Activated CD4-positive, alpha-beta T cell treated with anti-CD3 and anti-CD28 coated beads, Interleukin-2, amount 50 U/mL, for 48 hours (primary cell): ENCODE measurements around the gene SLC26A6.

Source experiments
- DNase-seq, 2 experiments: peaks; one replicate each; pipeline ENCODE4 v3.0.0-alpha.2; 2020

SLC26A6 gene, protein sequence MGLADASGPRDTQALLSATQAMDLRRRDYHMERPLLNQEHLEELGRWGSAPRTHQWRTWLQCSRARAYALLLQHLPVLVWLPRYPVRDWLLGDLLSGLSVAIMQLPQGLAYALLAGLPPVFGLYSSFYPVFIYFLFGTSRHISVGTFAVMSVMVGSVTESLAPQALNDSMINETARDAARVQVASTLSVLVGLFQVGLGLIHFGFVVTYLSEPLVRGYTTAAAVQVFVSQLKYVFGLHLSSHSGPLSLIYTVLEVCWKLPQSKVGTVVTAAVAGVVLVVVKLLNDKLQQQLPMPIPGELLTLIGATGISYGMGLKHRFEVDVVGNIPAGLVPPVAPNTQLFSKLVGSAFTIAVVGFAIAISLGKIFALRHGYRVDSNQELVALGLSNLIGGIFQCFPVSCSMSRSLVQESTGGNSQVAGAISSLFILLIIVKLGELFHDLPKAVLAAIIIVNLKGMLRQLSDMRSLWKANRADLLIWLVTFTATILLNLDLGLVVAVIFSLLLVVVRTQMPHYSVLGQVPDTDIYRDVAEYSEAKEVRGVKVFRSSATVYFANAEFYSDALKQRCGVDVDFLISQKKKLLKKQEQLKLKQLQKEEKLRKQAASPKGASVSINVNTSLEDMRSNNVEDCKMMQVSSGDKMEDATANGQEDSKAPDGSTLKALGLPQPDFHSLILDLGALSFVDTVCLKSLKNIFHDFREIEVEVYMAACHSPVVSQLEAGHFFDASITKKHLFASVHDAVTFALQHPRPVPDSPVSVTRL

GRCh38 chr3:48635222-48636021, at the start of gene SLC26A6:
TSS of gene SLC26A6 (minus strand) at chr3:48635461. CDS start at chr3:48635393, 68 bp downstream.
- peak; percentile 97 for DNase-seq

- no peak for DNase-seq
These were observed 49.4 kb upstream of the SLC26A6 start for GRCh38 chr3:48684480-48685143.

DNA sequence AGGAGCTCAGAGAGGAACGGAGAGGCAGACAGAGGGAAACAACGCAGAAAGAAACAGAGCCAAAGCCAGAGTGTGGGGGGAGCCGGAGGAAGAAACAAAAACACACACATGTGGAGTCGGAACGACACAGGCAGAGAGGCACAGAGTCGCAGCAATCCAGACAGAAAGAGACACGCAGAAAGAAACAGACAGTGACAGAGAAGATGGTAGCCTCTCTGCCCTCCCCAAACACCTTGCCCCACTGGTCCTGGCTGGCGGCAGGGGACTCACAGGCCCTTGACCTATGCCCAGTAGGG, 48.7 kb upstream of the SLC26A6 start:
- no peak for DNase-seq

GRCh38 chr3:48682786-48683185, 47.5 kb upstream of the SLC26A6 start:
- no peak for DNase-seq

- no peak for DNase-seq
These were observed 46.8 kb upstream of the SLC26A6 start for GRCh38 chr3:48681974-48682610.

GRCh38 chr3:48681541-48681880, 46.2 kb upstream of the SLC26A6 start:
- DNase-seq: no peak

DNA sequence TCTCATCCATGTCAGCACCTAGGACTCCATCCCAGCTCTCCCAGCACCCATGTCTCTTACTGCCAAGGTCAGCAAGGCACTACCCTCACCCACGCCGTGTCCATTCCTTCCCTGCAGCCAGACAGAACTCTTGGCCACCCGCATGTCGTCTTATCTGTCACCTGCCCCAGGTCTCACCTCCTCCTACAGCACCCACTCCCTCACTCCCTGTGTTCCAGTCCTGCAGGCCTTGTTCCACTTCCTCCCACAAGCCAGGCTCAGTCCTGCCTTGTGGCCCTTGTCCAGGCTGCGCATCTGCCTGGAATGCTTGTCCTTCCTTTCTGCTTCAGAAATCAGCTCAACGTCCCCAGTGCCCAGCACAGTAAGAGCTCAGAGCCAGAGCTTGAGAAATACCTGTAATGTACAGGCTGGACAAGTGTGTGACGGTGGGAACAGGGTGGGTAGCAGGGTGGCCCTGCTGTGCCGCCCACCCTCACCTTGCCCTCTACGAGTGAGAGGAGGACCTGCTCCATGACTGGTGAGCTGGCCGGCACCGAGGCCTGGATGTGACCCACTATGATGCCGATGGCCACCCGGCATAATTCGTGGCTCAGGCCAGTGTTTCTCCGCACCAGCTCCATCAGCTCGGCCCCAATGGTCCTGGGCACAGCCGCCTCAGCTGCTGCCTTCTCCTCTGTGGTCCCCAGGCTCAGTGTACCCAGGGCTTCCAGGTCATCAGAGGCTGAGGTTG, 45.7 kb upstream of the SLC26A6 start:
- DNase-seq: no peak

GRCh38 chr3:48679411-48680391, 44.4 kb upstream of the SLC26A6 start:
- DNase-seq: no peak

- no peak for DNase-seq
These were observed 43.5 kb upstream of the SLC26A6 start for GRCh38 chr3:48678566-48679380.

- DNase-seq: no peak
These were observed 42.8 kb upstream of the SLC26A6 start for GRCh38 chr3:48678056-48678455.

GRCh38 chr3:48674505-48674904, 39.2 kb upstream of the SLC26A6 start:
- DNase-seq: no peak

GRCh38 chr3:48672522-48672921, 37.3 kb upstream of the SLC26A6 start:
- no peak for DNase-seq

- no peak for DNase-seq
These were observed 29.7 kb upstream of the SLC26A6 start for GRCh38 chr3:48664929-48665328.

GRCh38 chr3:48664313-48664644, 29.0 kb upstream of the SLC26A6 start:
- no peak for DNase-seq

GRCh38 chr3:48663489-48664312, 28.4 kb upstream of the SLC26A6 start:
- DNase-seq: peak; percentile 93 to 96

DNA sequence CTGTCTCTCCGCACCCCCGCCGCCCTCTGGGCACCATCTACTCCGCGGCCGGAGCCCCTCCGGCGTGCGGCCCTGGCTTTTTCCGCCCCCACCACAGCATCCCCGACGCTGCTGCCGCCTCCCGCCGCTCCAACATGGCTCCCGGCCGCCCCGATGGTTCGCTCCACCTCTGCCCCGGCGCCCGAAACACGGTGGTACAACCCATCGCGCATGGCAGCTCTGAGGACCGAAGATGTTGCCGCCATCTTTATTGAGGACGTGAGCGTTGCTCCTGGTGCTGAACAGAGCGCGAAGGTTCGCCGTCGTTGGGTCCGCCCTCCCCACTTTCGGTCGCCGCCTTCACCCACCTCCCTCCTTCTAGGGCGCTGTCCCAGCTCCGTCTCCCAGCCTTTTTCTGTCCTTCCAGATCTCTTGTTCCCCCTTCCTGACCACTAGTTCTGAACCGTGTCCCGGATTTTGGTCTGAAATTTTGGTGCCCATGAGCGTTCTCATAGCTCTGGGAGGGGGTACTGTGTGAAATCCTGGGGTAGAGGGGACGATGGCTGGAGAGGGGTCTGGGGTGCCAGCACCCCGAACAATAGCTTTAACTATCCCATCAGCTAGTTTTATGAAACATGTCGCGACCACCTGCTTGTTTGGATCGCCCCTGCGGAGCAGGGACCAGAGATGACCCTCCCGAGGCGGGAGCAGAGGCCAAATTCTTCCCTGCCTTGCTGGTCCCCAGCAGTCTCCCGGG, 27.7 kb upstream of the SLC26A6 start, which contains the start of gene CELSR3:
CELSR3 (minus strand) TSS at position 134 of the 736 bp plus-strand sequence. CDS start 252 bp downstream, outside the sequence.
- DNase-seq: peak; percentile 70 to 74

DNA sequence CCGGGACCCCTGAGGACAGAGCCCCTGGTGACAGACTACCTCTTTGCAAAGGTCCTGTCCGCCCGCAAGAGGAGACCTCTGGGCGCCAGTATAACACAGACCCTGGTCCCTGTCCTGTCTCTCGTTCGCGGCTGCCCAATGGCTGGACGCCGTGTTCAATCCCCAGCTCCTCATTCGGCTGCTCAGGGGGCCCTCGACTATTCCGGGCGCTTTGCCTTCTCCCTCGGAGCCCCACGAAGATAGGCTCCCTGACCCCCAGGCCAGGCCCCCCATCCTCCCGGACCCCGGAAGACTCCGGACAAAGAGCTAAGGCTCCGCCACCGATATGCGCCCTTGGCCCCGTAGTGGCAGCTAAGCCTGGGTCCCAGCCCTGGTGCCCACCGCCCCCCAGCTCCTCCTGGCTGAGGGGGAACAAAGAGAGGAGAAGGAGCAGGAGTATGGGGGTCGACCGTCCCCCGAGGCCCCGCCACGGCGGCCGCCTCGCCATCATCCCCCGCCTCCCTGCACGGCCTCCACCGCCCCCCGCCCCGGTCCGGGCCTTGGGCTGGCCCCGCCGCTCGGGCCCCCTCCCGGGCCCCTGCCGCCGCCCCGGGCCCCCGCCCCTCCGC, 27.0 kb upstream of the SLC26A6 start:
- DNase-seq: peak in 1 of 2 experiments; percentile 10
